Activated CD4-positive, alpha-beta T cell treated with anti-CD3 and anti-CD28 coated beads for 36 hours (primary cell): ENCODE measurements around the gene CFAP97D2. TPM values are rescaled to one million over a fixed set of nuclear protein-coding genes. Genes with fewer than 3 reads are reported as not detected.

Experiments used
- ATAC-seq: fragments of 200-7000 bp; cut with Tn5 transposase; one replicate; pipeline ENCODE4 v1.10.0; 2021; ENCODE audit warnings: mild to moderate bottlenecking, moderate library complexity
- CTCF ChIA-PET: fragments of 350-600 bp; sonication (Branson Sonifier 250); formaldehyde crosslinking; loops from one replicate; lab custom pipeline; 2021; ENCODE audit warnings: antibody characterized with exemption; lab: Charles Lee
- POLR2A ChIA-PET: fragments of 350-600 bp; sonication (Branson Sonifier 250); formaldehyde crosslinking; loops from one replicate; lab custom pipeline; 2021; ENCODE audit warnings: antibody characterized with exemption, inconsistent platforms; lab: Charles Lee
- DNase-seq: peaks from one replicate; pipeline ENCODE4 v3.0.0-alpha.2; 2020
- H3K27ac Mint-ChIP-seq: one replicate; pipeline ENCODE4 v1.8.0; 2021; ENCODE audit warnings: mixed read lengths
- H3K27me3 Mint-ChIP-seq: one replicate; pipeline ENCODE4 v1.8.0; 2021; ENCODE audit warnings: mixed read lengths
- H3K36me3 Mint-ChIP-seq: one replicate; pipeline ENCODE4 v1.8.0; 2021; ENCODE audit warnings: low read depth, mixed read lengths
- H3K4me1 Mint-ChIP-seq: one replicate; pipeline ENCODE4 v1.8.0; 2021; ENCODE audit warnings: mixed read lengths
- H3K4me3 Mint-ChIP-seq: one replicate; pipeline ENCODE4 v1.8.0; 2021; ENCODE audit warnings: mild to moderate bottlenecking, moderate library complexity, mixed read lengths
- H3K9me3 Mint-ChIP-seq: one replicate; pipeline ENCODE4 v1.8.0; 2021; ENCODE audit warnings: low read depth, mixed read lengths
- intact Hi-C, 2 experiments: fragments of 100-400 bp; cut with DNase I in 1 of 2; cut with micrococcal nuclease in 1 of 2; formaldehyde crosslinking; loops; one replicate each; pipeline versions ENCODE4 v1.14.2 to v1.15.1; 2022 to 2024; cut with DNase I, micrococcal nuclease
- total RNA-seq, 2 experiments: library from RNA; stranded (reverse); gene quantifications; one replicate each; pipeline ENCODE4 v1.2.3, GENCODE V29; 2021

Gene CFAP97D2
- total RNA-seq, 2 experiments from 2014 or later: not detected

DNA sequence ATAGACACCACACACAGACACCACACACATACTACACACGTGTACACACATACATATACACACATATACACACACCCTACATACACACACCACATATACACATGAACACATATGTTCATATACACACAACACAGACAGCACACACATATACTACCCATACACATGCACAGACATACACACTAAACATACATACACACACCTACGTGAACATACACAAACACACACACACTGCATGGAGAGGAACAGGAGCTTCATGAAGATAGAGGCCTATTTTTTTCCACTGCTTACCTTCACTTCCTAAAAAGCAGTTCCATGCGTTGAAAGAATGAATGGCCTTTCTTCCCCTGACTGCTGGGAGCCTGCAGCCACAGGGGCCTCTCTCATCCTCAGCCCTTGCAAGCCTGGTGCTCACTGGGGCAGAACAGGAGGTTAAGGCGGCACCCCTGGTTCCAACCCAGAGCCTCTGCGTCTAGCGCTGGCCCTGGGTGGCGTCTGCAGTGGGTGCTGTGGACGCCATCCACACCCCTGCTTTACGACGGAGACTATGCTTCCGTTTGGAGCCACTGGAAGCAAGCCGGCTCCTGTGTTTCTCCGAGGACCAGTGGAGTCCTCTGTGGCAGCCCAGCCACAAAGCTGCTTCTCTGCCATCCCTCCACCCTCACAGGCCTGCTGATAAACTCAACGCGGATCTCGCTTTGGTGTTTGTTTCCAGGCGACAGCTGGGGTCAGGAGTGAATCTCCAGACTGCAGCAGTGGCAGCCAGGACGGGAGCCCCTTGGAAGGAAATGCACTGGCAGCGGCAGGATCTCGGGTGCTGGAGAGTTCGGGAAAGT lies 44.7 kb upstream of the CFAP97D2 start:
- peak overlapping the region; percentile 49 for H3K27ac Mint-ChIP-seq
- ATAC-seq (no peak), DNase-seq (peak; percentile 25)
- CTCF ChIA-PET: interaction anchor here (0.6 to 1.1 kb wide), 3 partner anchors 33 to 231 kb away, joined by 3 read pairs; no protein-coding TSS in a partner anchor
- POLR2A ChIA-PET: no interaction called here
- intact Hi-C loops: loop anchor here in 1 of 2 experiments (5.0 kb wide), 2 partner anchors 642 to 927 kb away; partner anchors contain the start of genes CUL4A, DCUN1D2 and PCID2
- H3K4me3 Mint-ChIP-seq: peak overlapping the region; percentile 62
- H3K9me3 Mint-ChIP-seq: peaks cover 2% of the 10 kb centered on the region
- no peaks in the 10 kb centered on the region for H3K27me3 Mint-ChIP-seq
- peaks cover 11% of the 10 kb centered on the region for H3K36me3 Mint-ChIP-seq
- H3K4me1 Mint-ChIP-seq: peaks cover 23% of the 10 kb centered on the region

- Mint-ChIP-seq H3K9me3 (peaks cover 2% of the 10 kb centered on the region), H3K27me3 (no peaks in the 10 kb centered on the region), H3K36me3 (peaks cover 11% of the 10 kb centered on the region), H3K4me1 (peaks cover 16% of the 10 kb centered on the region), H3K27ac (no peak overlapping the region), H3K4me3 (no peak overlapping the region)
- ChIA-PET CTCF (interaction anchor here (0.6 to 1.1 kb wide), 3 partner anchors 32 to 184 kb away, joined by 3 read pairs; no protein-coding TSS in a partner anchor), POLR2A (no interaction called here)
- intact Hi-C loops: loop anchor here in 1 of 2 experiments (5.0 kb wide), 2 partner anchors 643 to 928 kb away; partner anchors contain the start of genes CUL4A, DCUN1D2 and PCID2
- ATAC-seq: no peak
- no peak for DNase-seq
Observed at GRCh38 chr13:114134944-114135610, 44.0 kb upstream of the CFAP97D2 start.

DNA sequence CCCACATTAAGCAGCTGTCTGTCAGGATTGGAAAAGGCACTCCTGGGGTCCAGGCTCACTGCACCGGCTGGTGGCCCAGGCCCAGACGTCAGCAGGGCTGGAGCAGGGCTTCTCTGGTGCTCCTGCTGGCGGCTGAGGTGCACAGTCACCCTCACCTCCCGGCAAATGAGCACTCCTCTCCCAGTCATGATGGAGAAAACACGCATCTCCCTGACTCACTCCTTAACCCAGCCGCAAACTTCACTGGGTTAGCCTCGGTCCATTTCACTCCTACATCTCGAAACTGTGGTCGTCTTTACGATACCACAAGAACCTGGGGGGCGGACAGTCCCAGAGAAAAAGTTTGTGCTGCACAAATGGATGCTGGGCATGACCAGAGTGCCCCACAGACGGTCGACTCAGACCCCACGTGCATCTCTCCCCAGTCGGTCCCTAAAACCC lies 43.3 kb upstream of the CFAP97D2 start:
- no peak for DNase-seq
- intact Hi-C loops: no loop called here
- no peaks in the 10 kb centered on the region for H3K27me3 Mint-ChIP-seq

GRCh38 chr13:114136576-114136975 lies 42.5 kb upstream of the CFAP97D2 start:
- Mint-ChIP-seq H3K27me3 (no peaks in the 10 kb centered on the region), H3K27ac (no peak overlapping the region), H3K4me1 (peaks cover 11% of the 10 kb centered on the region), H3K36me3 (peaks cover 2% of the 10 kb centered on the region), H3K9me3 (peaks cover 2% of the 10 kb centered on the region), H3K4me3 (no peak overlapping the region)
- DNase-seq (no peak), ATAC-seq (no peak)
- CTCF ChIA-PET: interaction anchor here (1.1 kb wide), 1 partner anchor 8 kb away, joined by 3 read pairs; no protein-coding TSS in a partner anchor
- POLR2A ChIA-PET: no interaction called here
- intact Hi-C loops: no loop called here

More for the DNA sequence above, 43.3 kb upstream of the CFAP97D2 start:
- peaks cover 14% of the 10 kb centered on the region for H3K4me1 Mint-ChIP-seq
- ATAC-seq: no peak
- H3K4me3 Mint-ChIP-seq: no peak overlapping the region
- CTCF ChIA-PET: interaction anchor here (0.6 to 1.1 kb wide), 2 partner anchors 9 to 185 kb away, joined by 3 read pairs; no protein-coding TSS in a partner anchor
- peaks cover 2% of the 10 kb centered on the region for H3K9me3 Mint-ChIP-seq
- POLR2A ChIA-PET: no interaction called here
- H3K36me3 Mint-ChIP-seq: peaks cover 11% of the 10 kb centered on the region
- no peak overlapping the region for H3K27ac Mint-ChIP-seq

GRCh38 chr13:114140131-114140905 lies 38.7 kb upstream of the CFAP97D2 start:
- CTCF ChIA-PET: interaction anchor here (0.7 kb wide), 1 partner anchor 29 kb away, joined by 4 read pairs; no protein-coding TSS in a partner anchor
- peak; percentile 63 for DNase-seq
- Mint-ChIP-seq H3K9me3 (peaks cover 2% of the 10 kb centered on the region), H3K27me3 (no peaks in the 10 kb centered on the region), H3K27ac (no peak overlapping the region), H3K4me1 (no peaks in the 10 kb centered on the region), H3K4me3 (no peak overlapping the region), H3K36me3 (no peaks in the 10 kb centered on the region)
- intact Hi-C loops: loop anchor here in 1 of 2 experiments (1.0 kb wide), 1 partner anchor 8 kb away; the partner anchor contains the start of gene RASA3
- ATAC-seq: peak; percentile 5
- POLR2A ChIA-PET: interaction anchor here (1.5 kb wide), 1 partner anchor 9 kb away, joined by 5 read pairs; no protein-coding TSS in a partner anchor

DNA sequence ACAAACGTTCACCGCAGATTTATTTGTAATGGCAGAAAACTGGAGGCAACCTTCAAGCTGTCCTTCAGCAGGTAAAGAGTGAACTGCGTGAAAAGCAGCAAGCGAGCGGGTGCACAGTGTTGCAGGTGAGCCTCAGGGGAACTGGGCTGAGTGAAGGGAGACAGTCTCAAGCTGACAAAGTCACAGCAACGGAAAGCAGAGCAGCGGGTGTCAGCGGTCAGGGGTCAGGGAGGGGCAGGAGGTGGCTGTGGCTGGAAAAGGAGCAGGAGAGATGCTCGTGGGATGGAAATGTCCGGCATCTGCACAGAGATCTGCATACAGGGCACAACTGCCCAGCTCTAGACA lies 38.2 kb upstream of the CFAP97D2 start:
- intact Hi-C loops: loop anchor here in 1 of 2 experiments (1.0 kb wide), 1 partner anchor 9 kb away; the partner anchor contains the start of gene RASA3
- Mint-ChIP-seq H3K4me3 (no peak overlapping the region), H3K9me3 (peaks cover 2% of the 10 kb centered on the region), H3K27ac (no peak overlapping the region), H3K36me3 (no peaks in the 10 kb centered on the region), H3K4me1 (no peaks in the 10 kb centered on the region), H3K27me3 (no peaks in the 10 kb centered on the region)
- ChIA-PET CTCF (interaction anchor here (0.7 kb wide), 1 partner anchor 30 kb away, joined by 4 read pairs; no protein-coding TSS in a partner anchor), POLR2A (interaction anchor here (1.5 kb wide), 1 partner anchor 10 kb away, joined by 5 read pairs; no protein-coding TSS in a partner anchor)
- peak; percentile 40 for ATAC-seq
- DNase-seq: peak; percentile 67

- ATAC-seq: no peak
- intact Hi-C loops: no loop called here
- Mint-ChIP-seq H3K36me3 (no peaks in the 10 kb centered on the region), H3K4me1 (no peaks in the 10 kb centered on the region), H3K9me3 (peaks cover 2% of the 10 kb centered on the region), H3K4me3 (no peak overlapping the region), H3K27ac (no peak overlapping the region), H3K27me3 (no peaks in the 10 kb centered on the region)
- no peak for DNase-seq
- POLR2A ChIA-PET: interaction anchor here (1.5 kb wide), 1 partner anchor 11 kb away, joined by 5 read pairs; no protein-coding TSS in a partner anchor
- CTCF ChIA-PET: interaction anchor here (0.7 kb wide), 1 partner anchor 30 kb away, joined by 4 read pairs; no protein-coding TSS in a partner anchor
Observed at GRCh38 chr13:114141261-114141996, 37.6 kb upstream of the CFAP97D2 start.

GRCh38 chr13:114142137-114142550 lies 36.9 kb upstream of the CFAP97D2 start:
- H3K4me1 Mint-ChIP-seq: no peaks in the 10 kb centered on the region
- POLR2A ChIA-PET: no interaction called here
- H3K27ac Mint-ChIP-seq: no peak overlapping the region
- no peaks in the 10 kb centered on the region for H3K36me3 Mint-ChIP-seq
- no peak overlapping the region for H3K4me3 Mint-ChIP-seq
- H3K9me3 Mint-ChIP-seq: peaks cover 2% of the 10 kb centered on the region
- intact Hi-C loops: loop anchor here (2.0 kb wide), 1 partner anchor 85 kb away; no protein-coding TSS in a partner anchor
- no peak for ATAC-seq
- DNase-seq: peak; percentile 24
- H3K27me3 Mint-ChIP-seq: no peaks in the 10 kb centered on the region
- CTCF ChIA-PET: interaction anchor here (0.9 to 1.1 kb wide), 2 partner anchors 9 to 20 kb away, joined by 3 to 4 read pairs; no protein-coding TSS in a partner anchor

- ATAC-seq (peak; percentile 36), DNase-seq (peak; percentile 73)
- peaks cover 1% of the 10 kb centered on the region for H3K4me1 Mint-ChIP-seq
- ChIA-PET CTCF (interaction anchor here (0.8 to 1.2 kb wide), 6 partner anchors 8 to 80 kb away, joined by 3 to 4 read pairs (median 3); no protein-coding TSS in a partner anchor), POLR2A (interaction anchor here (0.5 kb wide), 1 partner anchor 52 kb away, joined by 3 read pairs; no protein-coding TSS in a partner anchor)
- intact Hi-C loops: loop anchor here (2.0 kb wide), 1 partner anchor 84 kb away; no protein-coding TSS in a partner anchor
- H3K9me3 Mint-ChIP-seq: peaks cover under 1% of the 10 kb centered on the region
- no peaks in the 10 kb centered on the region for H3K27me3 Mint-ChIP-seq
- H3K27ac Mint-ChIP-seq: no peak overlapping the region
- H3K36me3 Mint-ChIP-seq: no peaks in the 10 kb centered on the region
- no peak overlapping the region for H3K4me3 Mint-ChIP-seq
Observed at GRCh38 chr13:114142640-114143490, 36.2 kb upstream of the CFAP97D2 start.
